NT2/D1 (cell line): ENCODE data around the gene XPNPEP2.

ENCODE experiments used
- YY1 ChIP-seq: IDR thresholded peaks from 2 replicates; pipeline ENCODE4 v1.6.1; 2011; ENCODE audit not compliant: insufficient read length, insufficient read depth
- ZNF274 ChIP-seq: IDR thresholded peaks from 2 replicates; pipeline ENCODE4 v1.6.1; 2011; ENCODE audit warnings: mild to moderate bottlenecking, low read depth, low read length

DNA sequence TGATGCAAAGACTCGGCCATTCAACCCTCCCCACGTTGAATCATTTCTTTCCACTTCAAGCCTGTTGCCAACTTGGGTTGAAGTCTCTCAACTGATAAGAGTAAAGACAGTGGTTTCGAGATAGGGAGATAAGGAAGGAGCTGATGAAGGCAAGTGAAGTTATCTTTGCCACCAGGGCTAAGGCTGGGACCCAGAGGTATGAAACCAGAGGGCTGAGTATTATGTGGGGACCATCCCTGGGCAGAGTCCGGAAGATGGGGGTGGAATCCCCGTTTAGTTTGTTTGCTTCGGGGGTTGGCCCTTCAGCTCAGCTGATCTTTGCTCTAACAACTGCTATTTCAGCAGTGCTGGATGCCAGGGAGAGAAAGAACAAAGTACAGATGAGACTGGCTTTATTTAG lies 2.3 kb upstream of the XPNPEP2 start:
- TF ChIP-seq YY1 (no peak), ZNF274 (no peak)
